ENCODE data around the gene HDAC9.
"Not testable (repeated sequence)": the region's sequence is repeated elsewhere in the genome, so short reads cannot be mapped to it uniquely, and the experiment has no call there.

The HDAC9 gene

GRCh38 chr7:18975689-18976280, 480.2 kb downstream of the HDAC9 start:
- Histone ChIP-seq H3K27me3 (replicated peaks; ENCODE audit: control insufficient read depth, insufficient read depth, low read length, poor library complexity, severe bottlenecking) (no peaks in the 10 kb centered on the region), H3K27ac (ENCODE audit: insufficient read depth, low read length, poor library complexity, severe bottlenecking) (no peak overlapping the region), H3K4me3 (ENCODE audit: insufficient read depth, low read depth, low read length, poor library complexity, severe bottlenecking) (no peak overlapping the region), H3K36me3 (ENCODE audit: control insufficient read depth, insufficient read depth, low read length) (no peaks in the 10 kb centered on the region), H3K4me1 (ENCODE audit: control insufficient read depth, insufficient read depth, low read length, poor library complexity, severe bottlenecking) (no peaks in the 10 kb centered on the region), H3K9me3 (ENCODE audit: control insufficient read depth, low read length) (no peaks in the 10 kb centered on the region)
- DNase-seq, result no peak

GRCh38 chr7:18976715-18977471, 481.3 kb downstream of the HDAC9 start:
- no peaks in the 10 kb centered on the region for H3K27me3 ChIP-seq (replicated peaks; ENCODE audit: control insufficient read depth, insufficient read depth, low read length, poor library complexity, severe bottlenecking)
- no peak overlapping the region for H3K4me3 ChIP-seq (ENCODE audit: insufficient read depth, low read depth, low read length, poor library complexity, severe bottlenecking)
- no peaks in the 10 kb centered on the region for H3K36me3 ChIP-seq (ENCODE audit: control insufficient read depth, insufficient read depth, low read length)
- no peak overlapping the region for H3K27ac ChIP-seq (ENCODE audit: insufficient read depth, low read length, poor library complexity, severe bottlenecking)
- H3K9me3 ChIP-seq (ENCODE audit: control insufficient read depth, low read length), result no peaks in the 10 kb centered on the region
- no peaks in the 10 kb centered on the region for H3K4me1 ChIP-seq (ENCODE audit: control insufficient read depth, insufficient read depth, low read length, poor library complexity, severe bottlenecking)
- no peak for DNase-seq

DNA sequence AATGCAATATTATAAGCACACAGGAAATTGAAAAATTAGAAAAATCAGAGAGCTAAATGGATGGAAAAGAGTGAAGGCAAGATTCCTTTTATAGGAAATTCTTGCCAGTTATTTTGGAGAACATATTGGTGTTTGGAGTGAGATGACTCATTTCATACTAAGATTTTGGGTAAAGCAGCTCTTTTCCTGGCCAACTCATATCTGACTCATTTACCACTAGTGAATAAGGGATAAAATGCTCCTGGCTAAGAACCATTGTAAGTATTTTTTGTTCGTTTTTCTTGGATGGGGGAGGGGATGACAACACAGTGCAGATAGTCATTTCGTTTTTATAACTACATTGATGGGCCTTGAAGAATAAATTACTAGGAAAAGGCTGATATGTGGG, 482.6 kb downstream of the HDAC9 start:
- H3K4me1 ChIP-seq (ENCODE audit: control insufficient read depth, insufficient read depth, low read length, poor library complexity, severe bottlenecking), result no peaks in the 10 kb centered on the region
- no peaks in the 10 kb centered on the region for H3K36me3 ChIP-seq (ENCODE audit: control insufficient read depth, insufficient read depth, low read length)
- no peaks in the 10 kb centered on the region for H3K9me3 ChIP-seq (ENCODE audit: control insufficient read depth, low read length)
- H3K4me3 ChIP-seq (ENCODE audit: insufficient read depth, low read depth, low read length, poor library complexity, severe bottlenecking), result no peak overlapping the region
- no peak overlapping the region for H3K27ac ChIP-seq (ENCODE audit: insufficient read depth, low read length, poor library complexity, severe bottlenecking)
- DNase-seq, result no peak
- H3K27me3 ChIP-seq (replicated peaks; ENCODE audit: control insufficient read depth, insufficient read depth, low read length, poor library complexity, severe bottlenecking), result no peaks in the 10 kb centered on the region

DNA sequence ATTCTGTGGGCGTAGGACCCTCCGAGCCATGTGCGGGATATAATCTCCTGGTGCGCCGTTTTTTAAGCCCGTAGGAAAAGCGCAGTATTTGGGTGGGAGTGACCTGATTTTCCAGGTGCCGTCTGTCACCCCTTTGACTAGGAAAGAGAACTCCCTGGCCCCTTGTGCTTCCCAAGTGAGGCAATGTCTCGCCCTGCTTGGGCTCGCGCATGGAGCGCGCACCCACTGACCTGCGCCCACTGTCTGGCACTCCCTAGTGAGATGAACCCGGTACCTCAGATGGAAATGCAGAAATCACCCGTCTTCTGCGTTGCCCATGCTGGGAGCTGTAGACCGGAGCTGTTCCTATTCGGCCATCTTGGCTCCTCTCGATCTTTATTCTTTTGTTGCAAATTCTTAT, 495.2 kb downstream of the HDAC9 start:
- H3K27ac ChIP-seq (ENCODE audit: insufficient read depth, low read length, poor library complexity, severe bottlenecking); H3K4me3 ChIP-seq (ENCODE audit: insufficient read depth, low read depth, low read length, poor library complexity, severe bottlenecking): not testable (repeated sequence)

DNA sequence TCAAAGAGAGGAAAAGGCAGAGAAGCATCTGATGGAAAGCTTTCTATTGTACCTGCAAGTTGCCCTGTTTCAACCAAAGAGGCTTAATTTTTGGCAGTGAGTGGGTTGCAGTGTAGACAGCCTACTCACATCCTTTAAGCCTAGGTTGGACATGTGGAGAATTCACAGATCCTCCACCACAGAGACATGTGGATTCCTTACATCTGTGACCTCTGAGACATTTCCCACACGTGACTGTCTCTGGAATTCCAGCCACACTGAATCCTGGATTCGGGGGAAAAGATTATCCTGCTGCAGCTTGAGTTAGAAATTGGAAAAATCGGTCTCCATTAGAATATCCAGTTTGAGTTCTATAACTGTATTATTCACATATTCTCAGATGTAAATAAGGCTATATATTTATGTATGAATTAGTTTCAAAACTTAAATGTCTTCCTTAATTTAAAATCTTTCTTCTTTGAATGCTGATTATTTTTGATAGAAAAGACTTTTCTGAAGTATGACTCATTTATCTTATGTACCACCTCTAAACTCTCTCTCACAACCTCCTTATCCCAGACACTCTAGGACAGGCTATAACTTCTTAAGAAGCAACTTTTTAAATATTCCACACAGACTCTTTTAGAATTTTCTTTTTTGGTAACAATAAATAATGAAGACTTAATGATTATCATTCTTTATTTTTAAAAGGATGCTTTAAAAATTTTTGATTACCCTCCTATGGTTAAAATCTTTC, 498.6 kb downstream of the HDAC9 start:
- H3K27ac ChIP-seq (ENCODE audit: insufficient read depth, low read length, poor library complexity, severe bottlenecking), result no peak overlapping the region
- no peaks in the 10 kb centered on the region for H3K36me3 ChIP-seq (ENCODE audit: control insufficient read depth, insufficient read depth, low read length)
- no peaks in the 10 kb centered on the region for H3K27me3 ChIP-seq (replicated peaks; ENCODE audit: control insufficient read depth, insufficient read depth, low read length, poor library complexity, severe bottlenecking)
- H3K9me3 ChIP-seq (ENCODE audit: control insufficient read depth, low read length), result no peaks in the 10 kb centered on the region
- DNase-seq, result no peak
- no peak overlapping the region for H3K4me3 ChIP-seq (ENCODE audit: insufficient read depth, low read depth, low read length, poor library complexity, severe bottlenecking)
- H3K4me1 ChIP-seq (ENCODE audit: control insufficient read depth, insufficient read depth, low read length, poor library complexity, severe bottlenecking), result no peaks in the 10 kb centered on the region

More for the DNA sequence above, 495.2 kb downstream of the HDAC9 start:
- H3K27me3 ChIP-seq (replicated peaks; ENCODE audit: control insufficient read depth, insufficient read depth, low read length, poor library complexity, severe bottlenecking); H3K4me1 ChIP-seq (ENCODE audit: control insufficient read depth, insufficient read depth, low read length, poor library complexity, severe bottlenecking); DNase-seq; H3K36me3 ChIP-seq (ENCODE audit: control insufficient read depth, insufficient read depth, low read length); H3K9me3 ChIP-seq (ENCODE audit: control insufficient read depth, low read length): not testable (repeated sequence)

DNA sequence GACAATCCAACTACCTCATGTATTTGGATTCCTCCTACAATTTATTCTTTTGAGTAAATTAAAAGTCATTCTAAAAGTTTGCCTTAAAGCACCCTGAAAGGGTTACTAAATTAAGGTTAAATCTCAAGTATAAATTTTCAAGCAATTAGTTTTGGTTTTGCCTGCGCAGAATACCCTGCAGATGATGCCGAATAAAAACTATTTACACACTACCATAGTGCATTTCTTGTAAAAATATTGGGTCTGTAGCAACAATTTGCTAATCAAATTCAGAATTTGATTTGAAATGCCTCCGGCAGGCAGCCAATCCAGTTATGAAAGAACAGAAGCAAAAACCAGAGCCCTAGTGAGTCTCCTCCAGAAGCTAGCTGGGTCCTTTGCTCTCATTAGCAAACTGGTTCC, 499.7 kb downstream of the HDAC9 start:
- H3K4me1 ChIP-seq (ENCODE audit: control insufficient read depth, insufficient read depth, low read length, poor library complexity, severe bottlenecking), result no peaks in the 10 kb centered on the region
- no peak for DNase-seq
- no peaks in the 10 kb centered on the region for H3K27me3 ChIP-seq (replicated peaks; ENCODE audit: control insufficient read depth, insufficient read depth, low read length, poor library complexity, severe bottlenecking)
- H3K36me3 ChIP-seq (ENCODE audit: control insufficient read depth, insufficient read depth, low read length), result no peaks in the 10 kb centered on the region
- H3K4me3 ChIP-seq (ENCODE audit: insufficient read depth, low read depth, low read length, poor library complexity, severe bottlenecking), result no peak overlapping the region
- H3K27ac ChIP-seq (ENCODE audit: insufficient read depth, low read length, poor library complexity, severe bottlenecking), result no peak overlapping the region
- H3K9me3 ChIP-seq (ENCODE audit: control insufficient read depth, low read length), result no peaks in the 10 kb centered on the region

DNA sequence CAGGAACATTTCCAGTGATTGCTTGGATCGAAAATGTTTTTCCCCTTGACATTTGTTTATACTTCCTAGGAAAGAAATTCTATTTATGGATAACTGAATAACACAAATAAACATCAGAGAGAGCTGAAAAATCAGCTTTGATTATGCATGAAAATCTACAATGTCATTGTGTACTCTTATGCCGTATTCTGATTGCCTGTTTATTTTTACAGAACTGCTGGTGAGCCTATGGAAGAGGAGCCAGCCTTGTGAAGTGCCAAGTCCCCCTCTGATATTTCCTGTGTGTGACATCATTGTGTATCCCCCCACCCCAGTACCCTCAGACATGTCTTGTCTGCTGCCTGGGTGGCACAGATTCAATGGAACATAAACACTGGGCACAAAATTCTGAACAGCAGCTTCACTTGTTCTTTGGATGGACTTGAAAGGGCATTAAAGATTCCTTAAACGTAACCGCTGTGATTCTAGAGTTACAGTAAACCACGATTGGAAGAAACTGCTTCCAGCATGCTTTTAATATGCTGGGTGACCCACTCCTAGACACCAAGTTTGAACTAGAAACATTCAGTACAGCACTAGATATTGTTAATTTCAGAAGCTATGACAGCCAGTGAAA, 500.4 kb downstream of the HDAC9 start:
- H3K4me1 ChIP-seq (ENCODE audit: control insufficient read depth, insufficient read depth, low read length, poor library complexity, severe bottlenecking), result no peaks in the 10 kb centered on the region
- H3K9me3 ChIP-seq (ENCODE audit: control insufficient read depth, low read length), result no peaks in the 10 kb centered on the region
- H3K36me3 ChIP-seq (ENCODE audit: control insufficient read depth, insufficient read depth, low read length), result no peaks in the 10 kb centered on the region
- no peak overlapping the region for H3K4me3 ChIP-seq (ENCODE audit: insufficient read depth, low read depth, low read length, poor library complexity, severe bottlenecking)
- H3K27me3 ChIP-seq (replicated peaks; ENCODE audit: control insufficient read depth, insufficient read depth, low read length, poor library complexity, severe bottlenecking), result no peaks in the 10 kb centered on the region
- no peak overlapping the region for H3K27ac ChIP-seq (ENCODE audit: insufficient read depth, low read length, poor library complexity, severe bottlenecking)
- DNase-seq, result no peak

DNA sequence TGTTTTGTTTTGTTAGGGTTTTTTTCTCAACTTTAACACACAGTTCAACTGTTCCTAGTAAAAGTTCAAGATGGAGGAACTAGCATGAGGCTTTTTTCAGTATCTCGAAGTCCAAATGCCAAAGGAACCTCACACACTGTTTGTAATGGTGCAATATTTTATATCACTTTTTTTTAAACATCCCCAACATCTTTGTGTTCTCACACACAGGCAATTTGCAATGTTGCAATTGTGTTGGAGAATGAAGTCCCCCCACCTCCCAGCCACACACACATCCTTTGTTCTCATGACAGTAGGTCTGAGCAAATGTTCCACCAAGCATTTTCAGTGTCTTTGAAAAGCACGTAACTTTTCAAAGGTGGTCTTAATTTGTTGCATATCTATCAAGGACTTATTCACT, 501.0 kb downstream of the HDAC9 start:
- no peaks in the 10 kb centered on the region for H3K4me1 ChIP-seq (ENCODE audit: control insufficient read depth, insufficient read depth, low read length, poor library complexity, severe bottlenecking)
- no peaks in the 10 kb centered on the region for H3K27me3 ChIP-seq (replicated peaks; ENCODE audit: control insufficient read depth, insufficient read depth, low read length, poor library complexity, severe bottlenecking)
- H3K9me3 ChIP-seq (ENCODE audit: control insufficient read depth, low read length), result no peaks in the 10 kb centered on the region
- no peak overlapping the region for H3K4me3 ChIP-seq (ENCODE audit: insufficient read depth, low read depth, low read length, poor library complexity, severe bottlenecking)
- DNase-seq, result no peak
- no peak overlapping the region for H3K27ac ChIP-seq (ENCODE audit: insufficient read depth, low read length, poor library complexity, severe bottlenecking)
- no peaks in the 10 kb centered on the region for H3K36me3 ChIP-seq (ENCODE audit: control insufficient read depth, insufficient read depth, low read length)

DNA sequence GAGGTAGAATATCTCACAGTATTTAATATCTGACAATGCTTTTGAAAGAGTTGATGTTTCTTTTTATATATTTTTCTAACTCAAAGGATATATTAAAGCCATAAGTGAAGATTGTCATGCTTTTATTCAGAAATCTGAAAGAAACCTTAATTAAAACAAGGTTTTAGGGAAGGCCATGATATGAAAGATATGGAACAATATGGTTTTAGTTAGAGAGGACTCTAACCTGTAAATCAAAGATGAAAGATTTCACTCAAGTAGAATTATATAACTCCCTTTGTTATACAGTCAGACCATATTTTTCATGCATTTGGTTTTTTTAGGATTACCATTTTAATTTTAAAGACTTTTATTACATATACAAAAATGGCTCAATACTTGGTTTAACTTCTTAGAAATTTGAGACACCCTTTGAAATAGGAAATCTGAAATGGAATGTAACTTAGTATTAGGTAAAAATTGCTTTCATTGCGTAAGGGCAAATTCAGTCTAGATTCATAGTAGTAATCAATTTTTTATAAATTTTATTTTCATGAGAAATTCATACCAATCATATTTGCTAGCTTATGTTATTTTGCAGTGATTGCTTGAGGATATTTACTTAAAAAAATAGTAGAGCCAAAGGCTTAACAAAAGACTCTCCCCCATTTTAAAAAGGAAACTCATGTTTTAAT, 502.1 kb downstream of the HDAC9 start:
- Histone ChIP-seq H3K4me1 (ENCODE audit: control insufficient read depth, insufficient read depth, low read length, poor library complexity, severe bottlenecking) (no peaks in the 10 kb centered on the region), H3K36me3 (ENCODE audit: control insufficient read depth, insufficient read depth, low read length) (no peaks in the 10 kb centered on the region), H3K4me3 (ENCODE audit: insufficient read depth, low read depth, low read length, poor library complexity, severe bottlenecking) (no peak overlapping the region), H3K27ac (ENCODE audit: insufficient read depth, low read length, poor library complexity, severe bottlenecking) (no peak overlapping the region), H3K9me3 (ENCODE audit: control insufficient read depth, low read length) (no peaks in the 10 kb centered on the region), H3K27me3 (replicated peaks; ENCODE audit: control insufficient read depth, insufficient read depth, low read length, poor library complexity, severe bottlenecking) (no peaks in the 10 kb centered on the region)
- DNase-seq, result no peak
